HepG2 (cell line): Measurements from ENCODE around the gene SASH1. TPM values are rescaled to one million over a fixed set of nuclear protein-coding genes. Genes with fewer than 3 reads are reported as not detected.
A peak's percentile ranks its signal among the peaks of the same experiment; 100 is the strongest.

Experiments
- ATAC-seq: fragments of 200-7000 bp; cut with Tn5 transposase; 3 replicates; pipeline ENCODE4 v1.9.1; 2020; ENCODE audit warnings: mild to moderate bottlenecking, moderate library complexity
- BruUV-seq: library from RNA; stranded (reverse); fragments of 400-500 nt; replicated peaks from 2 replicates; lab custom pipeline; 2021; lab: Mats Ljungman, UMichigan
- CTCF ChIA-PET: fragments of 300-600 bp; formaldehyde crosslinking; extraction: SDS; loops from one replicate; lab custom pipeline; 2021; ENCODE audit warnings: low total read pairs, inconsistent platforms, low intra/inter-chr PET ratio; lab: Yijun Ruan, JAX
- POLR2A ChIA-PET: fragments of 350-600 bp; sonication (Branson Sonifier 250); formaldehyde crosslinking; loops from one replicate; lab custom pipeline; 2020; ENCODE audit warnings: antibody characterized with exemption, inconsistent platforms; lab: Yijun Ruan, JAX
- DNase-seq: peaks from one replicate; pipeline ENCODE4 v3.0.0-alpha.2; 2015; ENCODE audit warnings: low spot score
- FAIRE-seq: peaks from 3 replicates; lab custom pipeline; 2011; peaks lifted over from hg19 to GRCh38; lab: Jason Lieb, UNC
- H2AFZ ChIP-seq: one replicate; pipeline ENCODE4 v1.6.1; 2011; ENCODE audit warnings: low read length, inconsistent platforms
- H3K27ac ChIP-seq: fragments of 300-600 bp; 3 replicates; pipeline ENCODE4 v1.8.0; 2011; ENCODE audit warnings: mixed run types, mild to moderate bottlenecking, mixed read lengths, low read length, inconsistent platforms; ENCODE audit not compliant: insufficient read depth; ENCODE audit errors: extremely low read length
- H3K27me3 ChIP-seq, 2 experiments: fragments of 200-600 bp in 1 of 2; 2 replicates in 1 of 2; 3 replicates in 1 of 2; pipeline versions ENCODE4 v1.6.0 to v1.8.0; 2011; ENCODE audit warnings: low read length in 2 of 2, mild to moderate bottlenecking in 2 of 2, moderate library complexity in 2 of 2, inconsistent platforms in 1 of 2; ENCODE audit not compliant: insufficient read depth in 2 of 2, control insufficient read depth in 1 of 2
- H3K36me3 ChIP-seq, 2 experiments: fragments of 200-600 bp in 1 of 2; replicated peaks in 1 of 2; 2 replicates in 1 of 2; 3 replicates in 1 of 2; pipeline versions ENCODE4 v1.5.1 to v1.8.0; 2011; ENCODE audit warnings: low read length in 2 of 2, inconsistent platforms in 1 of 2; ENCODE audit not compliant: insufficient read depth in 2 of 2, control insufficient read depth in 1 of 2
- H3K4me1 ChIP-seq: 2 replicates; pipeline ENCODE4 v1.5.1; 2012; ENCODE audit warnings: low read length, inconsistent platforms; ENCODE audit not compliant: insufficient read depth
- H3K4me2 ChIP-seq: 2 replicates; pipeline ENCODE4 v1.6.0; 2011; ENCODE audit warnings: low read depth, low read length, inconsistent platforms
- H3K4me3 ChIP-seq, 3 experiments: fragments of 200-600 bp in 1 of 3; sonication (generic), shearing (Covaris generic) in 1 of 3; replicated peaks in 1 of 3; 2 replicates each; pipeline ENCODE4 v1.5.1; 2011 to 2016; ENCODE audit warnings: low read length in 3 of 3, inconsistent platforms in 2 of 3, low read depth in 2 of 3, mild to moderate bottlenecking in 2 of 3, control low read depth in 1 of 3, mixed read lengths in 1 of 3; ENCODE audit not compliant: insufficient read depth in 1 of 3
- H3K79me2 ChIP-seq: one replicate; pipeline ENCODE4 v1.6.1; 2011; ENCODE audit warnings: low read length, inconsistent platforms; ENCODE audit not compliant: insufficient read depth
- H3K9ac ChIP-seq: 2 replicates; pipeline ENCODE4 v1.6.0; 2011; ENCODE audit warnings: mild to moderate bottlenecking, low read depth, low read length, inconsistent platforms; ENCODE audit not compliant: insufficient read depth
- H3K9me3 ChIP-seq: 2 replicates; pipeline ENCODE4 v1.5.1; 2012; ENCODE audit warnings: mild to moderate bottlenecking, low read length
- H4K20me1 ChIP-seq: 2 replicates; pipeline ENCODE4 v1.6.0; 2011; ENCODE audit warnings: inconsistent platforms, mild to moderate bottlenecking, low read length, moderate library complexity; ENCODE audit not compliant: insufficient read depth
- JUNB ChIP-seq: sonication (generic); formaldehyde crosslinking; IDR thresholded peaks from 2 replicates; pipeline ENCODE4 v1.8.0; 2022; ENCODE audit warnings: missing genetic modification reagents, mild to moderate bottlenecking, borderline replicate concordance
- KDM1A ChIP-seq: IDR thresholded peaks from 2 replicates; pipeline ENCODE4 v1.6.1; 2016; ENCODE audit warnings: missing compliant biosample characterization
- MAFF ChIP-seq: IDR thresholded peaks from 2 replicates; pipeline ENCODE4 v1.6.1; 2011; ENCODE audit warnings: low read depth, low read length, improper control_type of control experiment
- MAFK ChIP-seq, 2 experiments: IDR thresholded peaks in 1 of 2; conservative IDR thresholded peaks in 1 of 2; 2 replicates each; pipeline ENCODE4 v1.6.1; 2011; ENCODE audit warnings: improper control_type of control experiment in 2 of 2, low read length in 2 of 2
- PLRG1 ChIP-seq: fragments of 450-650 bp; conservative IDR thresholded peaks from 2 replicates; pipeline ENCODE4 v1.6.1; 2016
- SP4 ChIP-seq: sonication (generic); formaldehyde crosslinking; IDR thresholded peaks from 2 replicates; pipeline ENCODE4 v1.8.1; 2023; ENCODE audit warnings: mild to moderate bottlenecking, missing genetic modification reagents
- SSRP1 ChIP-seq: IDR thresholded peaks from 2 replicates; pipeline ENCODE4 v1.6.1; 2016; ENCODE audit warnings: control low read depth
- SUZ12 ChIP-seq: fragments of 150-350 bp; IDR thresholded peaks from 2 replicates; pipeline ENCODE4 v1.6.1; 2014; ENCODE audit warnings: low read depth, low read length
- TEAD3 ChIP-seq: optimal IDR thresholded peaks from 2 replicates; pipeline ENCODE3; 2016; ENCODE audit warnings: borderline replicate concordance
- ZFP41 ChIP-seq: sonication (generic); formaldehyde crosslinking; IDR thresholded peaks from 2 replicates; pipeline ENCODE4 v1.4.0; 2020; ENCODE audit warnings: mild to moderate bottlenecking, missing genetic modification reagents, borderline replicate concordance
- ZIK1 ChIP-seq: sonication (generic); formaldehyde crosslinking; IDR thresholded peaks from 2 replicates; pipeline ENCODE4 v1.5.0; 2020; ENCODE audit warnings: mild to moderate bottlenecking, low read depth, missing genetic modification reagents, borderline replicate concordance
- ZNF460 ChIP-seq: sonication (generic); formaldehyde crosslinking; IDR thresholded peaks from 2 replicates; pipeline ENCODE4 v1.5.1; 2020; ENCODE audit warnings: missing genetic modification reagents, mild to moderate bottlenecking, borderline replicate concordance
- ZNF747 ChIP-seq: sonication (generic); formaldehyde crosslinking; IDR thresholded peaks from 2 replicates; pipeline ENCODE4 v1.8.1; 2023; ENCODE audit warnings: missing genetic modification reagents, mild to moderate bottlenecking, borderline replicate concordance
- ZNF83 ChIP-seq: sonication (generic); formaldehyde crosslinking; IDR thresholded peaks from 2 replicates; pipeline ENCODE4 v1.4.0; 2020; ENCODE audit warnings: missing genetic modification reagents, mild to moderate bottlenecking, borderline replicate concordance
- WGBS: methylation state at CpG from one replicate; pipeline ENCODE4 v1.1.6; 2017; ENCODE audit warnings: low lambda C conversion rate; 5-methylcytosine and 5-hydroxymethylcytosine counted together
- in situ Hi-C: cut with HindIII; loops from 2 replicates; pipeline ENCODE4 v1.10.0; 2017; ENCODE audit warnings: low pct_unique_long_range_greater_than_20kb; ENCODE audit not compliant: extremely low pct_ligation_motif_present
- intact Hi-C: fragments of 100-400 bp; cut with micrococcal nuclease; formaldehyde crosslinking; loops from one replicate; pipeline ENCODE4 v1.10.0; 2022; ENCODE audit not compliant: unreplicated experiment
- polyA plus RNA-seq, 8 experiments: library from polyadenylated mRNA; depleted of rRNA in 3 of 8; stranded (reverse) in 7 of 8; unstranded in 1 of 8; fragments of >200 nt; fragmentation: Illumina TruSeq in 4 of 8; extraction: Trizol in 4 of 8; gene quantifications; 2 replicates each; pipeline versions ENCODE4 v1.2.1 to v1.2.3, GENCODE V29; 2011 to 2016; ENCODE audit warnings: low read depth in 4 of 8, missing spikeins in 1 of 8, mixed read lengths in 1 of 8; ENCODE audit not compliant: insufficient read depth in 1 of 8
- total RNA-seq, 5 experiments: library from RNA; depleted of rRNA; stranded (reverse); fragments of >200 nt; fragmentation: Illumina TruSeq; extraction: Trizol; gene quantifications; 2 replicates each; pipeline ENCODE4 v1.2.3, GENCODE V29; 2016; ENCODE audit warnings: low read depth in 1 of 5
- TF ChIP-seq, protein P1 (sequence below): sonication (generic); formaldehyde crosslinking; IDR thresholded peaks from 2 replicates; pipeline ENCODE4 v1.9.0; 2021; ENCODE audit warnings: missing genetic modification reagents, mild to moderate bottlenecking, borderline replicate concordance
- TF ChIP-seq, protein P2 (sequence below): IDR thresholded peaks from 2 replicates; pipeline ENCODE4 v1.6.1; 2012; ENCODE audit warnings: inconsistent platforms

The SASH1 gene
- total and polyA plus RNA-seq, 2 of the 13 experiments (the other 11 are each of a cell fraction or from before 2014, with no cell fraction given) = 7.5 to 8.2 TPM

DNA sequence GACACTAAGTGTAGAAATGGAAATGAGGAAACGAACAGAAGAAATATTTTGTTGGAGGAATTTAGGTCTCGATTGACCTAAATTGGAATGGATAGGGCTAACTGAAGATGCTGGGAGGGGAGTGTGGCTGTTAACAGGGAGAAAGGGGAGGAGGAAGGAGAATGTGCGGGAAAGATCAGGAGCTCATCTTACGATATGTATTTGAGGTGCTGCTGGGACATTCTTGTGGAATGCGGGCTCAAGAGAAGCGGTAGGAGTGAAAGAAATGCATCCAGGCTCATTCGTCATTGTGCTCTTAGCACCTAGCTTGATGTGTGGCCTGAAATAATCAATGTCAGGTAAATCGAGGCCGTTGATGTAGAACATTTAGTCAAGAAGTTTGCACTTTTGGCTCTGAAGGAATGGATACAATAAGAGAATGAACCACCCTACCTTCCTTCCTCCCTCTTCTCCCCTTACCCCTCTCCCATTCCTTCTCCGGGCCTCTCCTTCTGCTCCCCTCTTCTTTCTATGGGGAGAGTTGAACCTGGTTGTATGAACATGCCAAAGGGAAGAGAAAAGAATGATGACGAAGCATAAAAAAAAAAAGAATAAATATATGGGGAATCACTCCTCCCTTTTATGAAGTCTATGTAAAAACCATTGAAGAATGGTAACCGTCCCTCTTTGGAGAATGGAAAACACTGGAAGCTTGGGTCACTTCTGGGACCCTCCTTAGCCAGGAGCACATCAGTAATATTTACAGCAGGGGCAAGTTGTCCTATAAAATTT, 70.9 kb downstream of the SASH1 start:
- Histone ChIP-seq H3K4me2 (no peak overlapping the region), H3K27ac (no peak overlapping the region), H3K27me3 (no peaks in the 10 kb centered on the region), H3K79me2 (no peaks in the 10 kb centered on the region), H3K4me3 (no peak overlapping the region), H3K9me3 (no peaks in the 10 kb centered on the region), H2AFZ (no peak overlapping the region), H3K9ac (no peak overlapping the region), H4K20me1 (no peaks in the 10 kb centered on the region), H3K36me3 (no peaks in the 10 kb centered on the region), H3K4me1 (no peaks in the 10 kb centered on the region)
- POLR2A ChIA-PET = no interaction called here
- DNase-seq (no peak), ATAC-seq (no peak), FAIRE-seq (no peak)
- CTCF ChIA-PET = no interaction called here
- in situ Hi-C loops = no loop called here
- intact Hi-C loops = no loop called here
- 94% methylated on average over 12 of the region's 12 CpGs for WGBS
- no TSS peak for BruUV-seq
- TF ChIP-seq SP4 (CRISPR knock-in tag) = no peak
- TF ChIP-seq MAFK (conservative IDR thresholded peaks at IDR 0.05 in 1 of 2, IDR thresholded peaks at IDR 0.05 in 1 of 2; ENCODE audit: low read length in 2 of 2) = peak; percentile 57 to 80
- peak; percentile 62 for TF ChIP-seq MAFF

DNA sequence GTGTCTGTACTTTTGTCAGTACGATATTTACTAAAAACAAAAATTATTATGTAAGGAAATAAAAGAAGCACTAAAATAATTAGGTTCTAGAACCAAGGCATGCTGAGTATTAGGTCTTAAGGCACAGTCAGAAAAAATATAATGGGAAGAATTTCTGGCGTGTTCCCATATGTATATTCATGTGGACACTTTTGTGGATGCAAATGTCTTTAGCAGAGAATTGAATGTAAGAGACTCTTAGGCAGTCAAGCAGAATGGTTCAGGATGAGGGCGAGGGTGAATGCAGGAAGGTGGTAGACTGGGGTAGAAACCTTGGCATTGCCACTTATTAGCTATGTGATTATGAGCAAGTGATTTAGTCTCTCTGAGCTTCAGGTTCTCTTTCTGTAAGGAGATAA, 71.5 kb downstream of the SASH1 start:
- CTCF ChIA-PET = no interaction called here
- H3K9ac ChIP-seq = no peak overlapping the region
- no peaks in the 10 kb centered on the region for H4K20me1 ChIP-seq
- POLR2A ChIA-PET = no interaction called here
- ATAC-seq = no peak
- H3K4me1 ChIP-seq = no peaks in the 10 kb centered on the region
- no peaks in the 10 kb centered on the region for H3K79me2 ChIP-seq
- H3K27ac ChIP-seq = no peak overlapping the region
- intact Hi-C loops = no loop called here
- no peak for TF ChIP-seq JUNB
- no peak for TF ChIP-seq ZNF460 (CRISPR knock-in tag)
- no peak for TF ChIP-seq SP4 (CRISPR knock-in tag)
- no peak for TF ChIP-seq KDM1A (CRISPR knock-in tag)
- no peak for TF ChIP-seq ZNF747 (CRISPR knock-in tag)
- TF ChIP-seq, protein P1, sequence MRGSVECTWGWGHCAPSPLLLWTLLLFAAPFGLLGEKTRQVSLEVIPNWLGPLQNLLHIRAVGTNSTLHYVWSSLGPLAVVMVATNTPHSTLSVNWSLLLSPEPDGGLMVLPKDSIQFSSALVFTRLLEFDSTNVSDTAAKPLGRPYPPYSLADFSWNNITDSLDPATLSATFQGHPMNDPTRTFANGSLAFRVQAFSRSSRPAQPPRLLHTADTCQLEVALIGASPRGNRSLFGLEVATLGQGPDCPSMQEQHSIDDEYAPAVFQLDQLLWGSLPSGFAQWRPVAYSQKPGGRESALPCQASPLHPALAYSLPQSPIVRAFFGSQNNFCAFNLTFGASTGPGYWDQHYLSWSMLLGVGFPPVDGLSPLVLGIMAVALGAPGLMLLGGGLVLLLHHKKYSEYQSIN = no peak
- TF ChIP-seq ZFP41 (CRISPR knock-in tag) = no peak
- TF ChIP-seq SSRP1 = no peak
- no peak for TF ChIP-seq TEAD3 (CRISPR knock-in tag)
- TF ChIP-seq, protein P2, sequence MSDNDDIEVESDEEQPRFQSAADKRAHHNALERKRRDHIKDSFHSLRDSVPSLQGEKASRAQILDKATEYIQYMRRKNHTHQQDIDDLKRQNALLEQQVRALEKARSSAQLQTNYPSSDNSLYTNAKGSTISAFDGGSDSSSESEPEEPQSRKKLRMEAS = no peak
- no peak for TF ChIP-seq SUZ12
- TF ChIP-seq ZNF83 (CRISPR knock-in tag) = no peak
- TF ChIP-seq ZIK1 (CRISPR knock-in tag) = no peak
- TF ChIP-seq PLRG1 = no peak
- H2AFZ ChIP-seq = no peak overlapping the region
- DNase-seq = no peak
- no peak for FAIRE-seq
- H3K36me3 ChIP-seq = no peaks in the 10 kb centered on the region
- no peaks in the 10 kb centered on the region for H3K9me3 ChIP-seq
- in situ Hi-C loops = no loop called here
- H3K4me2 ChIP-seq = no peak overlapping the region
- no TSS peak for BruUV-seq
- 99% methylated on average over 3 of the region's 3 CpGs for WGBS
- H3K27me3 ChIP-seq = no peaks in the 10 kb centered on the region
- no peak overlapping the region for H3K4me3 ChIP-seq
